GM19463 (cell line): Measurements from ENCODE around the gene GUSB.
"Not testable (repeated sequence)": the region's sequence is repeated elsewhere in the genome, so short reads cannot be mapped to it uniquely, and the experiment has no call there.

Experiments used
- ATAC-seq: cut with Tn5 transposase; IDR thresholded peaks from one replicate; pipeline ENCODE4 v1.9.1; 2021; ENCODE audit warnings: mild to moderate bottlenecking, moderate library complexity; ENCODE audit not compliant: unreplicated experiment

The GUSB gene

GRCh38 chr7:65981965-65982792, at the start of gene GUSB:
Gene GUSB (minus strand): TSS chr7:65982213. CDS start chr7:65982183, 30 bp downstream.
- peak; percentile 78 for ATAC-seq

GRCh38 chr7:66028342-66028741, 46.3 kb upstream of the GUSB start:
- ATAC-seq: not testable (repeated sequence)

- no peak for ATAC-seq
Measured at GRCh38 chr7:66016131-66016461, 34.1 kb upstream of the GUSB start.

- ATAC-seq: no peak
Measured at GRCh38 chr7:66015440-66016130, 33.6 kb upstream of the GUSB start.

GRCh38 chr7:66013938-66014337, 31.9 kb upstream of the GUSB start:
- no peak for ATAC-seq

GRCh38 chr7:66007232-66007631, 25.2 kb upstream of the GUSB start:
- ATAC-seq: no peak

- not testable (repeated sequence) for ATAC-seq
Measured at GRCh38 chr7:66005115-66005671, 23.2 kb upstream of the GUSB start.

GRCh38 chr7:66000823-66001417, 18.9 kb upstream of the GUSB start:
- ATAC-seq: not testable (repeated sequence)

- not testable (repeated sequence) for ATAC-seq
Measured at GRCh38 chr7:65994984-65995383, 13.0 kb upstream of the GUSB start.

- no peak for ATAC-seq
Measured at GRCh38 chr7:65992526-65992925, 10.5 kb upstream of the GUSB start.

GRCh38 chr7:65991829-65992228, 9.8 kb upstream of the GUSB start:
- not testable (repeated sequence) for ATAC-seq

- ATAC-seq: no peak
Measured at GRCh38 chr7:65989694-65990080, 7.7 kb upstream of the GUSB start.

- not testable (repeated sequence) for ATAC-seq
Measured at GRCh38 chr7:65988503-65988902, 6.5 kb upstream of the GUSB start.

- ATAC-seq: no peak
Measured at GRCh38 chr7:65988084-65988483, 6.1 kb upstream of the GUSB start.

- ATAC-seq: no peak
Measured at GRCh38 chr7:65983965-65984658, 2.1 kb upstream of the GUSB start.

GRCh38 chr7:65980478-65981250, 1.3 kb downstream of the GUSB start:
- ATAC-seq: peak; percentile 78

GRCh38 chr7:65979583-65980477, 2.2 kb downstream of the GUSB start:
- ATAC-seq: no peak

GRCh38 chr7:65978891-65979582, 3.0 kb downstream of the GUSB start:
- ATAC-seq: no peak
